Activated gamma-delta T cell (primary cell): ENCODE data around the gene HIP1R.

Experiments
- DNase-seq: peaks from one replicate; lab custom pipeline; 2025; lab: John Stamatoyannopoulos, UW

Gene HIP1R

GRCh38 chr12:122830517-122831214 is 4.6 kb upstream of the HIP1R start:
- DNase-seq: no peak

- DNase-seq: no peak
These were observed 945 bp upstream of the HIP1R start for GRCh38 chr12:122834104-122834920.

GRCh38 chr12:122835750-122836026 is 431 bp downstream of the HIP1R start:
- DNase-seq: no peak

DNA sequence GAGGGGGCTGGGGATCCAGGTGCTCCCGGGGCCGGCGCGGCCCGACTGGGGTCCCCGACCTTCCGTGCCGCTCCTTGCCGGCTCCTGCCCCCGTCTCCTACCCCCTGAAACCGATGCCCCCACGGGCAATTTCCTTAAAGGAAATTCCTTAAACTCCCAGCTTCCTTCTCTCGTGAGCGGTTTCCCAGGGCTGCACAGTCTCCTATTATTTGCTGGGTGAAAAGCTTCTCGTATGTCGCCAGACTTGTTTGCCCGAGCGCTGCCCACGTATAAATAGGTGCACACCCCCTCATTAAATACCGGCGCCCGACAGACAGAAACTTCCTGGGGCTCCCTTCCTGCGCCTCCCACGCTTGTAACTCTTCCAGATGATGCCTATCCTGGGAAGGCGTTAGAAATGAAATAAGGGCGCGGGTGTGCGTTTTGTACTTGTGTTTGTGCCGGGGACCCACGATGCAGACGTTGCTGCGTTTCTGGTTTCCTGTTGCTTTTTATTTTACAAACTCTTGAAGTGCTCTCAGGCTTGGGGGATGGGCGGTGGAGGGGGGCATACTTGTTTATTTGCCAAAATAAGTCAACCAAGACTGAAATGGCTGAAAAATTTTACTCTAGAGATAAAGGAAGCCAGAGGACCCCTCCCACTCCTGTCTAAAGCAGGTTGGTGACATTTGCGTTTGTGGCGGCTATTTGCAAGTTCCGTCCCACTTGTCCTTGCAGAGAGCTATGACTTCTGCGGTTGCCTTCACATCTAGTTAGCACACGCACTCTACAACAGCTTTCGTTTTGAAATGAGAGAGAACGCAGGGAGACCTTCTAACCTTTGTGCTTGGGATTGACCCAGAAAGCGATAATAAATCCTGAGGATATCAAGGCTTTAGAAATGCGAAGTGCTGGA is 1.0 kb downstream of the HIP1R start:
- no peak for DNase-seq

- DNase-seq: no peak
These were observed 2.3 kb downstream of the HIP1R start for GRCh38 chr12:122837306-122838265.

DNA sequence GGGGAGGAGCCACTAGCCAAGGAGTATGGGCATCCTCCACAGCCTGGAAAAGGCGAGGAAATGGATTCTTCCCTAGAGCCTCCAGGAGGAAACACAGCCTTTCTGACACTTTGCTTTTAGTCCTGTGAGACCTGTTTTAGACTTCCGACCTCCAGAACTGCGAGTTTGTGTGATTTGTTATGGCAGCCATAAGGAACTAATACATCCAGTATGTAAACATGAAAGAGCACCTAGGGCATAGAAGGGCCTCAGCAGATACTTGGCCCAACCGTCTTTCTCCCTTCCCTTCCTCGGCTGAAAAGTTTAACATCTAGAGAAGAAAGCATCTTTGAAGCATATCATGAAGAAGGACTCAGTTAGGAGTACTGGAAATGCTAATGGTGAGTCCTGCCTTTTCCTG is 3.6 kb downstream of the HIP1R start:
- DNase-seq: no peak

DNA sequence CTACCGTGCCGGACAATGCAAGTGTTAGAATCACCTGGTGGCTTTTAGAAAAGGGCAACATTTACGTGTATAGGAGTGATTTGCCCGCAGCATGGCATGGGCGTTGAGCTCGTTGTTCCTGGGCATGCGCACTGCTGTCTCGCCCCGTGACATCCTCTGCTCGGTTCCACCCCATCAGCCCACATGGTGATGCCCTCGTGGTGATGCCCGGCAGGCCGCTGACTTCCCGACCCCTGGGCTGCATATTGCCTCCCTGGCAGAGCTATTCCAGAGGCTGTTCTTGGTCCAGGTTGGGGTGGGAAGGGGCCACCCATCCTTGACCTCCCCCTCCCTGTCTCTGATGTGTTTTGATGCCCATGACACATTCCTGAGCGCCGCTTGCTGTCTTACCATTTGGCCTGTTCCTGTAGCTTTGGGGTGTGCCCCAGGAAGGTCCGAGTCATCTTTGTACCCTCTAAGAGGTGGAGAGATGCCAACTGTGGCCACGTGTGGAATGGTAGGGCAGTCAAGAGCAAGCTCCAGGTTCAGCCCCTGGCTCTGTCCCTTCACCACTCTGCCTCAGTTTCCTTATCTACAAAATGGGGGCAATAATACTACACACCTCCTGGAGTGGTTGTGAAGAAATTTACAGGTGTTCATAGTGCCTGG is 4.8 kb downstream of the HIP1R start:
- DNase-seq: no peak

GRCh38 chr12:122840580-122841513 is 5.6 kb downstream of the HIP1R start:
- no peak for DNase-seq

- no peak for DNase-seq
These were observed 6.5 kb downstream of the HIP1R start for GRCh38 chr12:122841544-122842321.

GRCh38 chr12:122842505-122843405 is 7.5 kb downstream of the HIP1R start:
- no peak for DNase-seq

DNA sequence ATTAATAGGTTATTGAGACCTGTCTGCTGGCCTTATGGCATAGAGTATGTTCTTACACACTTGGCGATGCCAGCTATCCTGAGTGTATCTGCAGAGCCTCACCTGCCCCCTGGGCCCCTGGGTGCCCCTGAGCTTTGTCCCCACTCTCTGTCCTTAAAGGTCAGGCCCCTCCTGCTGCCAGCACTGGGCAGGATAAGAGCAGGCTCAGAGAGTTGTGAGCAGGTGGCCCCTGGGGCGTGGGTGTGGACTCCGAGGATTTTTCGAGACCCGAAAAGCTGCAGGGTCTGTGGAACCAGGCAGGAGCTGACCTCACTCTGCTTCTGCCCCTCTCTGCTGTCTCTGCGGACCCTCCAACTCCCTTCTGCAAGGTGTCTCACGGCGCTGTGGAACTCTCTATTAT is 8.2 kb downstream of the HIP1R start:
- no peak for DNase-seq

DNA sequence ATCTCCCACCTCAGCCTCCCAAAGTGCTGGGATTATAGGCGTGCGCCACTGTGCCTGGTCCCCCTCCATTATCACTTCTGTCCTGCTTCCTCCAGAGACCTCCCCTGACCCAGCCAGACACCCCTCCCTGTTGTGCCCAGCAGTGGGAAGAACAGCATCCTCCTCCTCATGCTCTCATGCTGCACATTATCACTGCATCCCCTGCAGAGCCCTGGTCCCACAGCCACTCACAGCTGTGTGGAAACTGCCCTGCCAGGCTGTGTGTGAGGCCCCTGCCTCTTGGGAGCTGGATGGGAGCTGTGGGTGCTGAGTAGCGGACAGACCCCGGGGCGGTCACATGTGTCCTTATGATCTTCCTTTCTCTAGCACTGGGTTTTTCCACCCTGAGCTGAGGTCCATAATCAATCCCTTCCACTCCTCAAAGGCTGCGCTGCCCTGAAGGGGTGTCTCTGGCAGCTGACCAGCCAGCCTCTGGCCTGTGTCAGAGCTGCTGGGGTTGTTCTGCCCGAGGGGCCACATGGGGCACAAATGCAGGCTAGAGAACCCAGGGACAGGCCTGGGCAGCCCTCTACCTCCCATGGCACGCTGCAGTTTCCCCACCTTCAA is 9.2 kb downstream of the HIP1R start:
- no peak for DNase-seq

DNA sequence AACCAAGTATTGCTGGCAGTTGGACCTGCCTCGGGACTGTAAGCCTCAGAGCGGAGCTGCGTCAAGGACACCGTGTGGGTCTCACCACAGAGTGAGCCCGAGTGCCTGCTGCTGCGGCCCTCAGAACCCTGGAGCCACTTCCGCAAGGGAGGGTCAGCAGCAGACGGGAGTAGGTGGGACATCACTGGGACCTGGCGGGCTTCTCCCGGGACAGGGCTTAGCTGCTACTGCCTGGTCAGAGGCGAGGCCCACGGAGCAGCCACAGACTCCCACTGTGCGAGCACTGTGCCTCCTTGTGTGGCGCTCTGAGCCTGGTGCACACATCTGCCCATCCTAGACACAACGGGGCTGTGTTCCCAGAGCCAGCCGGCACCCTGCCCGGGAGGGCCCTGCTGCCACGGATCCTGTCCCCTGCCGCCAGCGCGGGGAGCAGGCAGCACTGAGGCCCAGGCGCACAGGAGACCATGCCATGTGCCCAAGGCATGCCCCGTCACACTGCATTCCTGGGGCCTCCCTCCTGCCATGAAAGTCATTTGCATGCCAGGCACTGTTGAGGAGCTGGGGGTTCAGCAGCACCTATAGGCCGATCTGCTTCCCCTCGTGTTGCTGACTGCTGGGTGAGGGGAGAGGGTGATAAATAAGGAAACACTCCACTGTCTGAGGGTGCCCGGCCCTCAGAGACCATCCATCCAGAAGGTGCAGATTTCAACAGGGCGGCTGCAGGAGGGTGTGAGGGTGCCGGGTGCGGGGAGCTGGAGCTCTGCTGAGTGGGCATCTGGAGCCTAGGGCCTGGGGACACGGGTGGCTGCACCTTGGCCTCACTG is 10.0 kb downstream of the HIP1R start:
- DNase-seq: no peak

- DNase-seq: no peak
These were observed 10.8 kb downstream of the HIP1R start for GRCh38 chr12:122845865-122846621.

GRCh38 chr12:122846622-122847515 is 11.6 kb downstream of the HIP1R start:
- DNase-seq: no peak
